C4-2B (cell line): ENCODE results near the gene CIB4.

Experiments
- CTCF ChIP-seq: fragments of 450-650 bp; conservative IDR thresholded peaks from 2 replicates; pipeline ENCODE4 v1.5.1; 2017; ENCODE audit warnings: mild to moderate bottlenecking
- ZFX ChIP-seq: fragments of 450-650 bp; IDR thresholded peaks from 2 replicates; pipeline ENCODE4 v1.6.1; 2017

DNA sequence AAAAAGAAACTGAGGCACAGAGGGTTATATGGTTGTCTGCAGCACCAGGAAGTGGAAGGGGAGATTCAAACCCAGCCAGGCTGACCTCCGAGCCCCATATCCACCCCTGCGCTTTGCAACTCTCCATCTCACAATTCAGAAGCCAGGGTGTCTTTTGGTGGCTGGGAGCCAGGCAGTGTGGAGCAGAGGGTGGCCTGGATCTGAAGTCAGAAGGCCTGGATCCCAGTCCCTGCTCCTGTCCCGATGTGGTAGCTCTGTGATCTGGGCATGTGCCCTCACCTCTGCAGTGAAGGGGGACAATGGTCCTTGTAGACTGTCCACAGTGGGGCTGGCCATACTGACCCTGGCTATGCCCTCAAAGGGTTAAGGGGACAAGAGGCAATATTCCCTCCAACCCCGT, 57.0 kb downstream of the CIB4 start:
- TF ChIP-seq CTCF (no peak), ZFX (no peak)
